ENCODE data around the gene E2F3. TPM values are rescaled to one million over a fixed set of nuclear protein-coding genes. Genes with fewer than 3 reads are reported as not detected.

E2F3 gene
- total RNA-seq, 1 experiment from 2014 or later = 27.1 TPM

DNA sequence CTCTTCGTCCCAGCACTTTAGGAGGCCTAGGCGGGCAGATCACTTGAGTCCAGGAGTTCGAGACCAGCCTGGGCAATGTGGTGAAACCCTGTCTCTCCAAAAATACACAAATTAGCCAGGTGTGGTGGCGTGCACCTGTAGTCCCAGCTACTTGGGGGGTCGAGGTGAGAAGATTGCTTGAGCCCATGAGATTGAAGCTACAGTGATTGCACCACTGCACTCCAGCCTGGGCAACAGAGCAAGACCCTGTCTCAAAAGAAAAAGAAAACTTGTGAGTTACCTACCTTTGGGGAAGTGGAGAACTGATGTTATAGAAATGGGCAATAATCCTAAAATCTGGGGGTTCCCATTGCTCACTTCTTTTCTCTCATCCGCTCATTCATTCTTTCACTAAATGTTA is 58.0 kb downstream of the E2F3 start:
- ATAC-seq (no peak), DNase-seq (ENCODE audit: low read depth, low spot score) (no peak)
- Histone ChIP-seq H2AFZ (ENCODE audit: low read depth, low read length, poor library complexity, severe bottlenecking) (no peak overlapping the region), H3K36me3 (ENCODE audit: control insufficient read depth in 1 of 2, insufficient read depth in 2 of 2, low read length in 2 of 2) (peaks cover 0 to 2% of the 10 kb centered on the region in 2 experiments; a peak in 1 of 4 replicates), H3K27ac (ENCODE audit: low read depth, low read length) (no peak overlapping the region), H3K4me1 (ENCODE audit: control insufficient read depth in 1 of 2, insufficient read depth in 2 of 2, low read length in 2 of 2) (peaks cover 7% of the 10 kb centered on the region in 2 experiments; a peak in 2 of 4 replicates), H3K9me2 (ENCODE audit: insufficient read depth) (no peaks in the 10 kb centered on the region), H3K4me2 (ENCODE audit: low read length) (no peak overlapping the region), H3K27me3 (ENCODE audit: insufficient read depth, low read length) (no peaks in the 10 kb centered on the region), H3K9me3 (ENCODE audit: control insufficient read depth in 1 of 2, insufficient read depth in 1 of 2, low read depth in 1 of 2, low read length in 2 of 2) (no peaks in the 10 kb centered on the region), H3K4me3 (replicated peaks in 1 of 2; ENCODE audit: low read depth in 1 of 2, low read length in 2 of 2) (no peak overlapping the region), H4K20me1 (ENCODE audit: insufficient read depth) (peaks cover 13% of the 10 kb centered on the region), H3K9ac (ENCODE audit: low read length) (no peak overlapping the region), H3K79me2 (ENCODE audit: insufficient read depth, low read length) (peaks cover 89% of the 10 kb centered on the region)
- TF ChIP-seq EZH2 (IDR thresholded peaks at IDR 0.05) = no peak
- TF ChIP-seq SRF (IDR thresholded peaks at IDR 0.05; ENCODE audit: low read depth) = no peak
- TF ChIP-seq, protein P1, sequence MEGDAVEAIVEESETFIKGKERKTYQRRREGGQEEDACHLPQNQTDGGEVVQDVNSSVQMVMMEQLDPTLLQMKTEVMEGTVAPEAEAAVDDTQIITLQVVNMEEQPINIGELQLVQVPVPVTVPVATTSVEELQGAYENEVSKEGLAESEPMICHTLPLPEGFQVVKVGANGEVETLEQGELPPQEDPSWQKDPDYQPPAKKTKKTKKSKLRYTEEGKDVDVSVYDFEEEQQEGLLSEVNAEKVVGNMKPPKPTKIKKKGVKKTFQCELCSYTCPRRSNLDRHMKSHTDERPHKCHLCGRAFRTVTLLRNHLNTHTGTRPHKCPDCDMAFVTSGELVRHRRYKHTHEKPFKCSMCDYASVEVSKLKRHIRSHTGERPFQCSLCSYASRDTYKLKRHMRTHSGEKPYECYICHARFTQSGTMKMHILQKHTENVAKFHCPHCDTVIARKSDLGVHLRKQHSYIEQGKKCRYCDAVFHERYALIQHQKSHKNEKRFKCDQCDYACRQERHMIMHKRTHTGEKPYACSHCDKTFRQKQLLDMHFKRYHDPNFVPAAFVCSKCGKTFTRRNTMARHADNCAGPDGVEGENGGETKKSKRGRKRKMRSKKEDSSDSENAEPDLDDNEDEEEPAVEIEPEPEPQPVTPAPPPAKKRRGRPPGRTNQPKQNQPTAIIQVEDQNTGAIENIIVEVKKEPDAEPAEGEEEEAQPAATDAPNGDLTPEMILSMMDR (IDR thresholded peaks at IDR 0.05 in 2 of 3, conservative IDR thresholded peaks at IDR 0.05 in 1 of 3; ENCODE audit: borderline replicate concordance in 1 of 3, insufficient read depth in 1 of 3, low read depth in 2 of 3, low read length in 2 of 3) = no peak
- TF ChIP-seq, protein P2, sequence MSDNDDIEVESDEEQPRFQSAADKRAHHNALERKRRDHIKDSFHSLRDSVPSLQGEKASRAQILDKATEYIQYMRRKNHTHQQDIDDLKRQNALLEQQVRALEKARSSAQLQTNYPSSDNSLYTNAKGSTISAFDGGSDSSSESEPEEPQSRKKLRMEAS (IDR thresholded peaks at IDR 0.05) = no peak
- TF ChIP-seq SP1 (IDR thresholded peaks at IDR 0.05; ENCODE audit: low read depth) = no peak
- TF ChIP-seq, protein P3, sequence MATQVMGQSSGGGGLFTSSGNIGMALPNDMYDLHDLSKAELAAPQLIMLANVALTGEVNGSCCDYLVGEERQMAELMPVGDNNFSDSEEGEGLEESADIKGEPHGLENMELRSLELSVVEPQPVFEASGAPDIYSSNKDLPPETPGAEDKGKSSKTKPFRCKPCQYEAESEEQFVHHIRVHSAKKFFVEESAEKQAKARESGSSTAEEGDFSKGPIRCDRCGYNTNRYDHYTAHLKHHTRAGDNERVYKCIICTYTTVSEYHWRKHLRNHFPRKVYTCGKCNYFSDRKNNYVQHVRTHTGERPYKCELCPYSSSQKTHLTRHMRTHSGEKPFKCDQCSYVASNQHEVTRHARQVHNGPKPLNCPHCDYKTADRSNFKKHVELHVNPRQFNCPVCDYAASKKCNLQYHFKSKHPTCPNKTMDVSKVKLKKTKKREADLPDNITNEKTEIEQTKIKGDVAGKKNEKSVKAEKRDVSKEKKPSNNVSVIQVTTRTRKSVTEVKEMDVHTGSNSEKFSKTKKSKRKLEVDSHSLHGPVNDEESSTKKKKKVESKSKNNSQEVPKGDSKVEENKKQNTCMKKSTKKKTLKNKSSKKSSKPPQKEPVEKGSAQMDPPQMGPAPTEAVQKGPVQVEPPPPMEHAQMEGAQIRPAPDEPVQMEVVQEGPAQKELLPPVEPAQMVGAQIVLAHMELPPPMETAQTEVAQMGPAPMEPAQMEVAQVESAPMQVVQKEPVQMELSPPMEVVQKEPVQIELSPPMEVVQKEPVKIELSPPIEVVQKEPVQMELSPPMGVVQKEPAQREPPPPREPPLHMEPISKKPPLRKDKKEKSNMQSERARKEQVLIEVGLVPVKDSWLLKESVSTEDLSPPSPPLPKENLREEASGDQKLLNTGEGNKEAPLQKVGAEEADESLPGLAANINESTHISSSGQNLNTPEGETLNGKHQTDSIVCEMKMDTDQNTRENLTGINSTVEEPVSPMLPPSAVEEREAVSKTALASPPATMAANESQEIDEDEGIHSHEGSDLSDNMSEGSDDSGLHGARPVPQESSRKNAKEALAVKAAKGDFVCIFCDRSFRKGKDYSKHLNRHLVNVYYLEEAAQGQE (IDR thresholded peaks at IDR 0.05; ENCODE audit: low read depth) = no peak
- TF ChIP-seq CBX3 (IDR thresholded peaks at IDR 0.05; ENCODE audit: low read depth) = no peak
- TF ChIP-seq CEBPB (IDR thresholded peaks at IDR 0.05; ENCODE audit: low read depth) = no peak
- no peak for TF ChIP-seq FOSL1 (IDR thresholded peaks at IDR 0.05; ENCODE audit: low read depth)
- TF ChIP-seq, protein P4, sequence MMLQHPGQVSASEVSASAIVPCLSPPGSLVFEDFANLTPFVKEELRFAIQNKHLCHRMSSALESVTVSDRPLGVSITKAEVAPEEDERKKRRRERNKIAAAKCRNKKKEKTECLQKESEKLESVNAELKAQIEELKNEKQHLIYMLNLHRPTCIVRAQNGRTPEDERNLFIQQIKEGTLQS (IDR thresholded peaks at IDR 0.05) = no peak
- TF ChIP-seq RAD21 (IDR thresholded peaks at IDR 0.05; ENCODE audit: low read depth) = no peak
- TF ChIP-seq EZH2phosphoT487 (IDR thresholded peaks at IDR 0.05; ENCODE audit: borderline replicate concordance) = no peak
- no peak for TF ChIP-seq POLR2A (IDR thresholded peaks at IDR 0.05; ENCODE audit: borderline replicate concordance, extremely low read depth, insufficient read depth, insufficient read length)
- TF ChIP-seq ELF1 (IDR thresholded peaks at IDR 0.05; ENCODE audit: borderline replicate concordance, low read depth) = no peak
- no peak for TF ChIP-seq ZFX (IDR thresholded peaks at IDR 0.05)
- TF ChIP-seq YY1 (IDR thresholded peaks at IDR 0.05; ENCODE audit: extremely low read depth, insufficient replicate concordance, low read depth, low read length) = no peak
- no peak for TF ChIP-seq JUND (IDR thresholded peaks at IDR 0.05)
- no peak for TF ChIP-seq POLR2AphosphoS5 (IDR thresholded peaks at IDR 0.05; ENCODE audit: low read depth, low read length)
- TF ChIP-seq, protein P5, sequence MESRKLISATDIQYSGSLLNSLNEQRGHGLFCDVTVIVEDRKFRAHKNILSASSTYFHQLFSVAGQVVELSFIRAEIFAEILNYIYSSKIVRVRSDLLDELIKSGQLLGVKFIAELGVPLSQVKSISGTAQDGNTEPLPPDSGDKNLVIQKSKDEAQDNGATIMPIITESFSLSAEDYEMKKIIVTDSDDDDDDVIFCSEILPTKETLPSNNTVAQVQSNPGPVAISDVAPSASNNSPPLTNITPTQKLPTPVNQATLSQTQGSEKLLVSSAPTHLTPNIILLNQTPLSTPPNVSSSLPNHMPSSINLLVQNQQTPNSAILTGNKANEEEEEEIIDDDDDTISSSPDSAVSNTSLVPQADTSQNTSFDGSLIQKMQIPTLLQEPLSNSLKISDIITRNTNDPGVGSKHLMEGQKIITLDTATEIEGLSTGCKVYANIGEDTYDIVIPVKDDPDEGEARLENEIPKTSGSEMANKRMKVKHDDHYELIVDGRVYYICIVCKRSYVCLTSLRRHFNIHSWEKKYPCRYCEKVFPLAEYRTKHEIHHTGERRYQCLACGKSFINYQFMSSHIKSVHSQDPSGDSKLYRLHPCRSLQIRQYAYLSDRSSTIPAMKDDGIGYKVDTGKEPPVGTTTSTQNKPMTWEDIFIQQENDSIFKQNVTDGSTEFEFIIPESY (IDR thresholded peaks at IDR 0.05; ENCODE audit: extremely low read depth, insufficient replicate concordance, low read length) = no peak
- RAD21 ChIA-PET (ENCODE audit: low non-redundant PET in 1 of 2, low total read pairs in 2 of 2, uncharacterized antibody in 2 of 2, unreplicated experiment in 2 of 2) = no interaction called here
- BruUV-seq (replicated peaks) = no TSS peak
- POLR2A ChIA-PET = no interaction called here
- CTCF ChIA-PET = no interaction called here
- intact Hi-C loops (cut with micrococcal nuclease) = no loop called here
